WTC11 (cell line): ENCODE measurements around the gene ZNF528. TPM values are rescaled to one million over a fixed set of nuclear protein-coding genes. Genes with fewer than 3 reads are reported as not detected.

Source experiments
- ATAC-seq: fragments of 200-7000 bp; cut with Tn5 transposase; 2 replicates; pipeline ENCODE4 v1.10.0; 2021; ENCODE audit warnings: mild to moderate bottlenecking, moderate library complexity
- CTCF ChIA-PET: fragments of 300-600 bp; sonication (Branson Sonifier 250); formaldehyde crosslinking; loops from one replicate; lab custom pipeline; 2021; ENCODE audit warnings: antibody characterized with exemption; lab: Charles Lee
- POLR2A ChIA-PET: fragments of 350-600 bp; sonication (Branson Sonifier 250); formaldehyde crosslinking; loops from one replicate; lab custom pipeline; 2021; ENCODE audit warnings: antibody characterized with exemption; lab: Charles Lee
- DNase-seq: peaks from one replicate; pipeline ENCODE4 v3.0.0; 2021; ENCODE audit warnings: low spot score
- H3K27ac Mint-ChIP-seq: 2 replicates; pipeline ENCODE4 v1.8.0; 2021; ENCODE audit warnings: mixed read lengths
- H3K27me3 Mint-ChIP-seq: 2 replicates; pipeline ENCODE4 v1.8.0; 2021; ENCODE audit warnings: low read depth, mild to moderate bottlenecking, moderate library complexity, mixed read lengths
- H3K36me3 Mint-ChIP-seq: 2 replicates; pipeline ENCODE4 v1.8.0; 2021; ENCODE audit warnings: mixed read lengths
- H3K4me1 Mint-ChIP-seq: 2 replicates; pipeline ENCODE4 v1.8.0; 2022; ENCODE audit warnings: mixed read lengths
- H3K4me3 Mint-ChIP-seq: 2 replicates; pipeline ENCODE4 v1.8.0; 2021; ENCODE audit warnings: mild to moderate bottlenecking, moderate library complexity, mixed read lengths
- H3K9me3 Mint-ChIP-seq: 2 replicates; pipeline ENCODE4 v1.8.0; 2021; ENCODE audit warnings: mixed read lengths
- CBFB ChIP-seq: sonication (generic); formaldehyde crosslinking; IDR thresholded peaks from 2 replicates; pipeline ENCODE4 v1.8.1; 2022; ENCODE audit warnings: mild to moderate bottlenecking, low read depth, missing genetic modification reagents
- FOXK1 ChIP-seq: sonication (generic); formaldehyde crosslinking; IDR thresholded peaks from 2 replicates; pipeline ENCODE4 v1.8.0; 2022; ENCODE audit warnings: mild to moderate bottlenecking, moderate library complexity, missing genetic modification reagents
- FOXP1 ChIP-seq: sonication (generic); formaldehyde crosslinking; IDR thresholded peaks from 2 replicates; pipeline ENCODE4 v1.8.0; 2022; ENCODE audit warnings: missing genetic modification reagents, mild to moderate bottlenecking, moderate library complexity, borderline replicate concordance
- JAZF1 ChIP-seq: fragments of 250-450 bp; sonication (Bioruptor Pico); IDR thresholded peaks from 2 replicates; pipeline ENCODE4 v1.9.0; 2021; ENCODE audit warnings: moderate library complexity, mild to moderate bottlenecking, inconsistent platforms
- RELA ChIP-seq: sonication (generic); formaldehyde crosslinking; IDR thresholded peaks from 2 replicates; pipeline ENCODE4 v1.8.1; 2022; ENCODE audit warnings: missing genetic modification reagents, mild to moderate bottlenecking, borderline replicate concordance
- SMAD4 ChIP-seq: sonication (generic); formaldehyde crosslinking; IDR thresholded peaks from 2 replicates; pipeline ENCODE4 v1.8.0; 2022; ENCODE audit warnings: mild to moderate bottlenecking, missing genetic modification reagents
- SOX15 ChIP-seq: fragments of 250-450 bp; sonication (Bioruptor Pico); IDR thresholded peaks from 2 replicates; pipeline ENCODE4 v1.9.0; 2021; ENCODE audit warnings: mild to moderate bottlenecking
- ZNF263 ChIP-seq: sonication (generic); formaldehyde crosslinking; IDR thresholded peaks from 2 replicates; pipeline ENCODE4 v1.8.1; 2022; ENCODE audit warnings: low read depth, mild to moderate bottlenecking, moderate library complexity, missing genetic modification reagents
- ZNF317 ChIP-seq: sonication (generic); formaldehyde crosslinking; IDR thresholded peaks from 2 replicates; pipeline ENCODE4 v1.8.1; 2023; ENCODE audit warnings: low read depth, mild to moderate bottlenecking, moderate library complexity, missing genetic modification reagents, borderline replicate concordance
- ZNF416 ChIP-seq: fragments of 250-450 bp; sonication (Bioruptor Pico); IDR thresholded peaks from 2 replicates; pipeline ENCODE4 v1.9.0; 2021; ENCODE audit warnings: mild to moderate bottlenecking, inconsistent platforms
- total RNA-seq: library from RNA; stranded (reverse); gene quantifications from 3 replicates; pipeline ENCODE4 v1.2.3, GENCODE V29; 2021
- TF ChIP-seq, protein P1 (sequence below): sonication (generic); formaldehyde crosslinking; IDR thresholded peaks from 2 replicates; pipeline ENCODE4 v1.8.1; 2022; ENCODE audit warnings: low read depth, mild to moderate bottlenecking, moderate library complexity, missing genetic modification reagents, borderline replicate concordance
- TF ChIP-seq, protein P2 (sequence below): fragments of 250-450 bp; sonication (Bioruptor Pico); IDR thresholded peaks from 2 replicates; pipeline ENCODE4 v1.9.0; 2021; ENCODE audit warnings: moderate library complexity, mild to moderate bottlenecking, inconsistent platforms, borderline replicate concordance
- TF ChIP-seq, protein P3 (sequence below): sonication (generic); formaldehyde crosslinking; IDR thresholded peaks from 2 replicates; pipeline ENCODE4 v1.8.0; 2023; ENCODE audit warnings: mild to moderate bottlenecking, missing genetic modification reagents
- TF ChIP-seq, protein P4 (sequence below): fragments of 250-450 bp; sonication (Bioruptor Pico); IDR thresholded peaks from 2 replicates; pipeline ENCODE4 v1.8.0; 2021; ENCODE audit warnings: mild to moderate bottlenecking
- TF ChIP-seq, protein P5 (sequence below): fragments of 200-600 bp; IDR thresholded peaks from 2 replicates; pipeline ENCODE4 v1.8.0; 2022; ENCODE audit warnings: antibody characterized with exemption
- TF ChIP-seq, protein P6 (sequence below): sonication (generic); formaldehyde crosslinking; IDR thresholded peaks from 2 replicates; pipeline ENCODE4 v1.8.0; 2022; ENCODE audit warnings: mild to moderate bottlenecking, missing genetic modification reagents
- TF ChIP-seq, protein P7 (sequence below): sonication (generic); formaldehyde crosslinking; IDR thresholded peaks from 2 replicates; pipeline ENCODE4 v1.8.1; 2023; ENCODE audit warnings: mild to moderate bottlenecking, missing genetic modification reagents, borderline replicate concordance
- TF ChIP-seq, protein P8 (sequence below): sonication (generic); formaldehyde crosslinking; IDR thresholded peaks from 2 replicates; pipeline ENCODE4 v1.8.0; 2022; ENCODE audit warnings: mild to moderate bottlenecking, missing genetic modification reagents

ZNF528 gene
- total RNA-seq, 1 experiment from 2014 or later, result 20.8 TPM

DNA sequence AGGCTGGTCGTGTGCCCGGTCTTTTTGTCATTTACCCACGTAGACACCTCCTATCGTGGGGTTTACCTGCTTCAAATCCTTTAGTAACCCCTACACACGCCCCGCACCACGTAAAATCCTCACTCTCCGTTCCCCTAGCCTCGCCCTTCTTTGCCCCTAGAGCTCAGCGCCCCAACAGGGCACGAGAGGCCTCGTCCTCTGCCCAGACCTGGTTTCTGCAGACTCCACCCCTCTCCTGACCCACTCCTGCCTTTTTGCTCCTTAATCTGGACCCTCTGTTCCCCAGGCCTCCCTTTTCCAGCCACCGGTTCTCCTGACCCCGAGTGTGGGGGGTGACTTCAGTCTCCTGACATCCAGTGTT is 412 bp downstream of the ZNF528 start:
- Mint-ChIP-seq H3K27ac (peak overlapping the region; percentile 75), H3K36me3 (peaks cover 39% of the 10 kb centered on the region), H3K4me3 (peak overlapping the region; percentile 89), H3K27me3 (no peaks in the 10 kb centered on the region), H3K9me3 (peaks cover 9% of the 10 kb centered on the region), H3K4me1 (peaks cover 12% of the 10 kb centered on the region)
- ChIA-PET POLR2A (no interaction called here), CTCF (interaction anchor here (0.8 to 1.0 kb wide), 2 partner anchors 129 to 225 kb away, joined by 3 read pairs; no protein-coding TSS in a partner anchor)
- peak; percentile 76 for ATAC-seq
- TF ChIP-seq, protein P1, sequence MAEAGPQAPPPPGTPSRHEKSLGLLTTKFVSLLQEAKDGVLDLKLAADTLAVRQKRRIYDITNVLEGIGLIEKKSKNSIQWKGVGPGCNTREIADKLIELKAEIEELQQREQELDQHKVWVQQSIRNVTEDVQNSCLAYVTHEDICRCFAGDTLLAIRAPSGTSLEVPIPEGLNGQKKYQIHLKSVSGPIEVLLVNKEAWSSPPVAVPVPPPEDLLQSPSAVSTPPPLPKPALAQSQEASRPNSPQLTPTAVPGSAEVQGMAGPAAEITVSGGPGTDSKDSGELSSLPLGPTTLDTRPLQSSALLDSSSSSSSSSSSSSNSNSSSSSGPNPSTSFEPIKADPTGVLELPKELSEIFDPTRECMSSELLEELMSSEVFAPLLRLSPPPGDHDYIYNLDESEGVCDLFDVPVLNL (CRISPR knock-in tag), result no peak
- TF ChIP-seq, protein P2, sequence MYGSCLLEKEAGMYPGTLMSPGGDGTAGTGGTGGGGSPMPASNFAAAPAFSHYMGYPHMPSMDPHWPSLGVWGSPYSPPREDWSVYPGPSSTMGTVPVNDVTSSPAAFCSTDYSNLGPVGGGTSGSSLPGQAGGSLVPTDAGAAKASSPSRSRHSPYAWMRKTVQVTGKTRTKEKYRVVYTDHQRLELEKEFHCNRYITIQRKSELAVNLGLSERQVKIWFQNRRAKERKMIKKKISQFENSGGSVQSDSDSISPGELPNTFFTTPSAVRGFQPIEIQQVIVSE (CRISPR knock-in tag), result no peak
- TF ChIP-seq SOX15 (CRISPR knock-in tag) (no peak), ZNF263 (CRISPR knock-in tag) (no peak), FOXP1 (no peak), CBFB (CRISPR knock-in tag) (no peak), JAZF1 (CRISPR knock-in tag) (no peak), FOXK1 (CRISPR knock-in tag) (no peak), RELA (no peak), ZNF416 (CRISPR knock-in tag) (no peak), SMAD4 (CRISPR knock-in tag) (no peak), ZNF317 (no peak)
- TF ChIP-seq, protein P3, sequence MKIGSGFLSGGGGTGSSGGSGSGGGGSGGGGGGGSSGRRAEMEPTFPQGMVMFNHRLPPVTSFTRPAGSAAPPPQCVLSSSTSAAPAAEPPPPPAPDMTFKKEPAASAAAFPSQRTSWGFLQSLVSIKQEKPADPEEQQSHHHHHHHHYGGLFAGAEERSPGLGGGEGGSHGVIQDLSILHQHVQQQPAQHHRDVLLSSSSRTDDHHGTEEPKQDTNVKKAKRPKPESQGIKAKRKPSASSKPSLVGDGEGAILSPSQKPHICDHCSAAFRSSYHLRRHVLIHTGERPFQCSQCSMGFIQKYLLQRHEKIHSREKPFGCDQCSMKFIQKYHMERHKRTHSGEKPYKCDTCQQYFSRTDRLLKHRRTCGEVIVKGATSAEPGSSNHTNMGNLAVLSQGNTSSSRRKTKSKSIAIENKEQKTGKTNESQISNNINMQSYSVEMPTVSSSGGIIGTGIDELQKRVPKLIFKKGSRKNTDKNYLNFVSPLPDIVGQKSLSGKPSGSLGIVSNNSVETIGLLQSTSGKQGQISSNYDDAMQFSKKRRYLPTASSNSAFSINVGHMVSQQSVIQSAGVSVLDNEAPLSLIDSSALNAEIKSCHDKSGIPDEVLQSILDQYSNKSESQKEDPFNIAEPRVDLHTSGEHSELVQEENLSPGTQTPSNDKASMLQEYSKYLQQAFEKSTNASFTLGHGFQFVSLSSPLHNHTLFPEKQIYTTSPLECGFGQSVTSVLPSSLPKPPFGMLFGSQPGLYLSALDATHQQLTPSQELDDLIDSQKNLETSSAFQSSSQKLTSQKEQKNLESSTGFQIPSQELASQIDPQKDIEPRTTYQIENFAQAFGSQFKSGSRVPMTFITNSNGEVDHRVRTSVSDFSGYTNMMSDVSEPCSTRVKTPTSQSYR (CRISPR knock-in tag), result no peak
- TF ChIP-seq, protein P4, sequence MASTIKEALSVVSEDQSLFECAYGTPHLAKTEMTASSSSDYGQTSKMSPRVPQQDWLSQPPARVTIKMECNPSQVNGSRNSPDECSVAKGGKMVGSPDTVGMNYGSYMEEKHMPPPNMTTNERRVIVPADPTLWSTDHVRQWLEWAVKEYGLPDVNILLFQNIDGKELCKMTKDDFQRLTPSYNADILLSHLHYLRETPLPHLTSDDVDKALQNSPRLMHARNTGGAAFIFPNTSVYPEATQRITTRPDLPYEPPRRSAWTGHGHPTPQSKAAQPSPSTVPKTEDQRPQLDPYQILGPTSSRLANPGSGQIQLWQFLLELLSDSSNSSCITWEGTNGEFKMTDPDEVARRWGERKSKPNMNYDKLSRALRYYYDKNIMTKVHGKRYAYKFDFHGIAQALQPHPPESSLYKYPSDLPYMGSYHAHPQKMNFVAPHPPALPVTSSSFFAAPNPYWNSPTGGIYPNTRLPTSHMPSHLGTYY, result no peak
- TF ChIP-seq, protein P5, sequence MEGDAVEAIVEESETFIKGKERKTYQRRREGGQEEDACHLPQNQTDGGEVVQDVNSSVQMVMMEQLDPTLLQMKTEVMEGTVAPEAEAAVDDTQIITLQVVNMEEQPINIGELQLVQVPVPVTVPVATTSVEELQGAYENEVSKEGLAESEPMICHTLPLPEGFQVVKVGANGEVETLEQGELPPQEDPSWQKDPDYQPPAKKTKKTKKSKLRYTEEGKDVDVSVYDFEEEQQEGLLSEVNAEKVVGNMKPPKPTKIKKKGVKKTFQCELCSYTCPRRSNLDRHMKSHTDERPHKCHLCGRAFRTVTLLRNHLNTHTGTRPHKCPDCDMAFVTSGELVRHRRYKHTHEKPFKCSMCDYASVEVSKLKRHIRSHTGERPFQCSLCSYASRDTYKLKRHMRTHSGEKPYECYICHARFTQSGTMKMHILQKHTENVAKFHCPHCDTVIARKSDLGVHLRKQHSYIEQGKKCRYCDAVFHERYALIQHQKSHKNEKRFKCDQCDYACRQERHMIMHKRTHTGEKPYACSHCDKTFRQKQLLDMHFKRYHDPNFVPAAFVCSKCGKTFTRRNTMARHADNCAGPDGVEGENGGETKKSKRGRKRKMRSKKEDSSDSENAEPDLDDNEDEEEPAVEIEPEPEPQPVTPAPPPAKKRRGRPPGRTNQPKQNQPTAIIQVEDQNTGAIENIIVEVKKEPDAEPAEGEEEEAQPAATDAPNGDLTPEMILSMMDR, result no peak
- TF ChIP-seq, protein P6, sequence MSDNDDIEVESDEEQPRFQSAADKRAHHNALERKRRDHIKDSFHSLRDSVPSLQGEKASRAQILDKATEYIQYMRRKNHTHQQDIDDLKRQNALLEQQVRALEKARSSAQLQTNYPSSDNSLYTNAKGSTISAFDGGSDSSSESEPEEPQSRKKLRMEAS (CRISPR knock-in tag), result no peak
- TF ChIP-seq, protein P7, sequence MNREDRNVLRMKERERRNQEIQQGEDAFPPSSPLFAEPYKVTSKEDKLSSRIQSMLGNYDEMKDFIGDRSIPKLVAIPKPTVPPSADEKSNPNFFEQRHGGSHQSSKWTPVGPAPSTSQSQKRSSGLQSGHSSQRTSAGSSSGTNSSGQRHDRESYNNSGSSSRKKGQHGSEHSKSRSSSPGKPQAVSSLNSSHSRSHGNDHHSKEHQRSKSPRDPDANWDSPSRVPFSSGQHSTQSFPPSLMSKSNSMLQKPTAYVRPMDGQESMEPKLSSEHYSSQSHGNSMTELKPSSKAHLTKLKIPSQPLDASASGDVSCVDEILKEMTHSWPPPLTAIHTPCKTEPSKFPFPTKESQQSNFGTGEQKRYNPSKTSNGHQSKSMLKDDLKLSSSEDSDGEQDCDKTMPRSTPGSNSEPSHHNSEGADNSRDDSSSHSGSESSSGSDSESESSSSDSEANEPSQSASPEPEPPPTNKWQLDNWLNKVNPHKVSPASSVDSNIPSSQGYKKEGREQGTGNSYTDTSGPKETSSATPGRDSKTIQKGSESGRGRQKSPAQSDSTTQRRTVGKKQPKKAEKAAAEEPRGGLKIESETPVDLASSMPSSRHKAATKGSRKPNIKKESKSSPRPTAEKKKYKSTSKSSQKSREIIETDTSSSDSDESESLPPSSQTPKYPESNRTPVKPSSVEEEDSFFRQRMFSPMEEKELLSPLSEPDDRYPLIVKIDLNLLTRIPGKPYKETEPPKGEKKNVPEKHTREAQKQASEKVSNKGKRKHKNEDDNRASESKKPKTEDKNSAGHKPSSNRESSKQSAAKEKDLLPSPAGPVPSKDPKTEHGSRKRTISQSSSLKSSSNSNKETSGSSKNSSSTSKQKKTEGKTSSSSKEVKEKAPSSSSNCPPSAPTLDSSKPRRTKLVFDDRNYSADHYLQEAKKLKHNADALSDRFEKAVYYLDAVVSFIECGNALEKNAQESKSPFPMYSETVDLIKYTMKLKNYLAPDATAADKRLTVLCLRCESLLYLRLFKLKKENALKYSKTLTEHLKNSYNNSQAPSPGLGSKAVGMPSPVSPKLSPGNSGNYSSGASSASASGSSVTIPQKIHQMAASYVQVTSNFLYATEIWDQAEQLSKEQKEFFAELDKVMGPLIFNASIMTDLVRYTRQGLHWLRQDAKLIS (CRISPR knock-in tag), result no peak
- TF ChIP-seq, protein P8, sequence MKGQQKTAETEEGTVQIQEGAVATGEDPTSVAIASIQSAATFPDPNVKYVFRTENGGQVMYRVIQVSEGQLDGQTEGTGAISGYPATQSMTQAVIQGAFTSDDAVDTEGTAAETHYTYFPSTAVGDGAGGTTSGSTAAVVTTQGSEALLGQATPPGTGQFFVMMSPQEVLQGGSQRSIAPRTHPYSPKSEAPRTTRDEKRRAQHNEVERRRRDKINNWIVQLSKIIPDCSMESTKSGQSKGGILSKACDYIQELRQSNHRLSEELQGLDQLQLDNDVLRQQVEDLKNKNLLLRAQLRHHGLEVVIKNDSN, result no peak
- DNase-seq, result peak; percentile 19
